NOMO-1 treated with DMSO at 0.1 percent for 48 hours (cell line): ENCODE results near the gene PCDHA6.
"Not testable (repeated sequence)": the region's sequence is repeated elsewhere in the genome, so short reads cannot be mapped to it uniquely, and the experiment has no call there.

Experiments used
- DNase-seq: peaks from one replicate; lab custom pipeline; 2025; ENCODE audit not compliant: unreplicated experiment; lab: John Stamatoyannopoulos, UW

The PCDHA6 gene

DNA sequence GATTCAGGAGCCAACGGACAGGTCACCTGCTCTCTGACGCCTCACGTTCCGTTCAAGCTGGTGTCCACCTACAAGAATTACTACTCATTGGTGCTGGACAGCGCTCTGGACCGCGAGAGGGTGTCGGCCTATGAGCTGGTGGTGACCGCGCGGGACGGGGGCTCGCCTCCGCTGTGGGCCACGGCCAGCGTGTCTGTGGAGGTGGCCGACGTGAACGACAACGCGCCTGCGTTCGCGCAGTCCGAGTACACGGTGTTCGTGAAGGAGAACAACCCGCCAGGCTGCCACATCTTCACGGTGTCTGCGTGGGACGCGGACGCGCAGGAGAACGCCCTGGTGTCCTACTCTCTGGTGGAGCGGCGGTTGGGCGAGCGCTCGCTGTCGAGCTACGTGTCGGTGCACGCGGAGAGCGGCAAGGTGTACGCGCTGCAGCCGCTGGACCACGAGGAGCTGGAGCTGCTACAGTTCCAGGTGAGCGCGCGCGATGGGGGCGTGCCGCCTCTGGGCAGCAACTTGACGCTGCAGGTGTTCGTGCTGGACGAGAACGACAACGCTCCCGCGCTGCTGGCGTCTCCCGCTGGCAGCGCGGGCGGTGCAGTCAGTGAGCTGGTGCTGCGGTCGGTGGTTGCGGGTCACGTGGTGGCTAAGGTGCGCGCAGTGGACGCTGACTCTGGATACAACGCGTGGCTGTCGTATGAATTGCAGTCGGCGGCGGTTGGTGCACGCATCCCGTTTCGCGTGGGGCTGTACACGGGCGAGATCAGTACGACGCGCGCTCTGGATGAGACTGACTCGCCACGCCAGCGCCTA lies 29.6 kb downstream of the PCDHA6 start:
- no peak for DNase-seq

DNA sequence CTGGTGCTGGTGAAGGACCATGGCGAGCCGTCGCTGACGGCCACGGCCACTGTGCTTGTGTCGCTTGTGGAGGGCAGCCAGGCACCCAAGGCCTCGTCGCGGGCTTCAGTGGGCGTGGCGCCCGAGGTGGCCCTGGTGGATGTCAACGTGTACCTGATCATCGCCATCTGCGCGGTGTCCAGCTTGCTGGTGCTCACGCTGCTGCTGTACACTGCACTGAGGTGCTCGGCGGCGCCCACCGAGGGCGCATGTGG lies 30.2 kb downstream of the PCDHA6 start:
- DNase-seq, result no peak

DNA sequence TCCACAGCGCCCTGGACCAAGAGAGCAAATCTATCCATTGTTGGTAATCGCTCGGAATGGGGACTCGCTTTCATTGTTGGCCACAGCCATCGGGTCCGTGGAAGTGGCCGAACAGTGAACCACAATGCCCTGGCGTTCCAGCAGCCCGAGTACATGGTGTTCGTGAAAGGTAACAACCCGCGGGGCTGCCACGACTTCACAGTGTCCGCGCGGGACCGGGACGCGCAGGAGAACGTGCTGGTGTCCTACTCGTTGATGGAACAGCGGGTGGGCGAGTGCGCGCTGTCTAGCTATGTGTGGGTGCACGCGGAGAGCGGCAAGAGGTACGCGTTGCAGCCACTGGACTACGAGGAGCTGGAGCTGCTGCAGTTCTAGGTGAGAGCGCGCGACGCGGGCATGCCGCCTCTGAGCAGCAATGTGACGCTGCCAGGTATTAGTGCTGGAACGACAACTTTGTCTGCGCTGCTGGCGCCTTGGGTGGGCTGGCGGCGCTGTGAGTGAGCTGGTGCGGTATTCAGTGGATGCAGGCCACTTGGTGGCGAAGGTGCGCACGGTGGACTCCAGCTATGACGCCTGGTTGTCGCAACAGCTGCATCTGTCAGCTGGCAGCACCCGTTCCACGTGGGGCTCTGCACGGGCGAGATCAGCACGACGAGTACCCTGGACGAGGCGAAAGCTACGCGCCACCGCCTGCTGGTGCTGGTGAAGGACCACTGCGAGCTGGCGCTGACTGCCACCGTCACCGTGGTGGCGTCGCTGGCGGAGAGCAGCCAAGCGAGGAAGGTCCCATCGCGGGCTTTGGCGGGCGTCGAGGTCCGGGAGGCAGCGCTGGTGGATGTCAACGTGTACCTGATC lies 34.9 kb downstream of the PCDHA6 start:
- no peak for DNase-seq

DNA sequence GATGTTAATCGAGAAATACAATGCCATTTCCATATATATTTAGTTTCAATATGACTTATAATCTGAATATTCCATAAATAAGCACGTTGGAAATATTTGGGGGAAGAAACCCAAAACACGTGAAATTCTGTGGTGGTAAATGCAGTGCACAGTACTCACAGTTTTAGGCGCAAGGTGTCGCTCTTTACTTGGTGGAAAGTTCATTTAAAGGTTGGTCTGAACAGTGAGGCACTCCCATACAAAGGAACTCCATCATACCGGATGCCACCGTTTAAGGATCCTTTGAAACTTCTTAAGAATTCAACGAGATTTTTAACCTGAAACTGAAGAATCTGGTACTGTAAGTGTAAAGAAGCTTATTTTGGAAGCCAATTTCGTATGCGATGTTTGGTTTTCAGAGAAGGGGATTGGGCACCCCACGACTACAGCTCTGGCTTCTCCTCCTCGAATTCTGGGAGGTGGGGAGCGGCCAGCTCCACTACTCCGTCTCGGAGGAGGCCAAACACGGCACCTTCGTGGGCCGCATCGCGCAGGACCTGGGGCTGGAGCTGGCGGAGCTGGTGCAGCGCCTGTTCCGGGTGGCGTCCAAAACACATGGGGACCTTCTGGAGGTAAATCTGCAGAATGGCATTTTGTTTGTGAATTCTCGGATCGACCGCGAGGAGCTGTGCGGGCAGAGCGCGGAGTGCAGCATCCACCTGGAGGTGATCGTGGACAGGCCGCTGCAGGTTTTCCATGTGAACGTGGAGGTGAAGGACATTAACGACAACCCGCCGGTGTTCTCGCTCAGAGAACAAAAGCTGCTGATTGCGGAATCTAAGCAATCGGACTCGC lies 41.2 kb downstream of the PCDHA6 start, which contains the start of gene PCDHA11:
Gene PCDHA11 (plus strand): TSS at position 237 of the 834 bp plus-strand sequence. CDS start 147 bp downstream, at position 384.
- DNase-seq, result no peak

DNA sequence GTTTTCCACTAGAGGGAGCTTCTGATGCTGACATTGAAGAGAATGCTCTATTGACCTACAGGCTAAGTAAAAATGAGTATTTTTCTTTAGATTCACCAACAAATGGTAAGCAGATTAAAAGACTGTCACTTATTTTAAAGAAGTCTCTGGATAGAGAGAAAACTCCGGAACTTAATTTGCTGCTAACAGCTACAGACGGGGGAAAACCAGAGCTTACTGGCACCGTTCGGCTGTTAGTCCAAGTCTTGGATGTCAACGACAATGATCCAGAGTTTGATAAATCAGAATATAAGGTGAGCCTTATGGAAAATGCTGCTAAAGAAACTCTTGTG lies 41.8 kb downstream of the PCDHA6 start:
- DNase-seq, result no peak

DNA sequence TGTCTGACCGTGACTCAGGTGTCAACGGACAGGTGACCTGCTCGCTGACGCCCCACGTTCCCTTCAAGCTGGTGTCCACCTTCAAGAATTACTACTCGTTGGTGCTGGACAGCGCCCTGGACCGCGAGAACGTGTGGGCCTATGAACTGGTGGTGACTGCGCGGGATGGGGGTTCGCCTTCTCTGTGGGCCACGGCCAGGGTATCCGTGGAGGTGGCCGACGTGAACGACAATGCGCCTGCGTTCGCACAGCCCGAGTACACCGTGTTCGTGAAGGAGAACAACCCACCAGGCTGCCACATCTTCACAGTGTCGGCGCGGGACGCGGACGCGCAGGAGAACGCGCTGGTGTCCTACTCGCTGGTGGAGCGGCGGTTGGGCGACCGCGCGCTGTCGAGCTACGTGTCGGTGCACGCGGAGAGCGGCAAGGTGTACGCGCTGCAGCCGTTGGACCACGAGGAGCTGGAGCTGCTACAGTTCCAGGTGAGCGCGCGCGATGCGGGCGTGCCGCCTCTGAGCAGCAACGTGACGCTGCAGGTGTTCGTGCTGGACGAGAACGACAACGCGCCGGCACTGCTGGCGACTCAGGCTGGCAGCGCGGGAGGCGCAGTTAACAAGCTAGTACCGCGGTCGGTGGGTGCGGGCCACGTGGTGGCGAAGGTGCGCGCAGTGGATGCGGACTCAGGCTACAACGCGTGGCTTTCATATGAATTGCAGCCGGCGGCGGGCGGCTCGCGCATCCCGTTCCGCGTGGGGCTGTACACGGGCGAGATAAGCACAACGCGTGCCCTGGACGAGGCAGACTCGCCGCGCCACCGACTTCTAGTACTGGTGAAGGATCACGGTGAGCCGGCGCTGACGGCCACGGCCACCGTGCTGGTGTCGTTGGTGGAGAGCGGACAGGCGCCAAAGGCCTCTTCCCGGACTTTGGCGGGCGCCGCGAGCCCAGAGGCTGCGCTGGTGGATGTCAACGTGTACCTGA lies 42.8 kb downstream of the PCDHA6 start:
- DNase-seq, result no peak

DNA sequence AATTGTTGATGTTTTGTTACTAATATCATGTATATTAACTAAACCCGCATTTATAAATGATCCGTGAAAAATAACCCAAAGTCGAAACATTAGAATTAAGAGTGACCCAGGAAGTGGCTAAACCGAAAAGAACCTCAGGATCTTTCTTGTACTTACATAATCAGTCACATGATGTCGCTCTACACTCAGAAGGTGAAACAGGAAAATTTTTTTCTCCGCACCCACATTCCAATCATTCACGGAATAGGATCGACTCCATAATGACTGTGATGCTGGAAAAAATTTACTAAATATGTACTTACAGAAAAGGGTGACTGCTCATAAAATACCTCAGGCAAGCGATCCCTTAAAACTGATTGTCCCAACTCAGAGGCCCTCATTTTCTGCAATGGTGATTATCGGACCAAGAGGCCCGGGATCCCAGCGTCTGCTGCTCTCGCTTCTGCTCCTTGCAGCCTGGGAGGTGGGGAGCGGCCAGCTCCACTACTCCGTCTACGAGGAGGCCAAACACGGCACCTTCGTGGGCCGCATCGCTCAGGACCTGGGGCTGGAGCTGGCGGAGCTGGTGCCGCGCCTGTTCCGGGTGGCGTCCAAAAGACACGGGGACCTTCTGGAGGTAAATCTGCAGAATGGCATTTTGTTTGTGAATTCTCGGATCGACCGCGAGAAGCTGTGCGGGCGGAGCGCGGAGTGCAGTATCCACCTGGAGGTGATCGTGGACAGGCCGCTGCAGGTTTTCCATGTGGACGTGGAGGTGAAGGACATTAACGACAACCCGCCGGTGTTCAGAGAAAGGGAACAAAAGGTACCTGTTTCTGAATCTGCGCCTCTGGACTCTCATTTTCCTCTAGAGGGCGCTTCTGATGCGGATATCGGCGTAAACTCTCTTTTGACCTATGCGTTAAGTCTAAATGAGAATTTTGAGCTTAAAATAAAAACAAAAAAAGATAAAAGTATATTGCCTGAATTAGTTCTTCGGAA lies 47.6 kb downstream of the PCDHA6 start, which contains the start of gene PCDHA12:
Gene PCDHA12 (plus strand): TSS at position 224 of the 981 bp plus-strand sequence. CDS start 165 bp downstream, at position 389.
- DNase-seq, result no peak

DNA sequence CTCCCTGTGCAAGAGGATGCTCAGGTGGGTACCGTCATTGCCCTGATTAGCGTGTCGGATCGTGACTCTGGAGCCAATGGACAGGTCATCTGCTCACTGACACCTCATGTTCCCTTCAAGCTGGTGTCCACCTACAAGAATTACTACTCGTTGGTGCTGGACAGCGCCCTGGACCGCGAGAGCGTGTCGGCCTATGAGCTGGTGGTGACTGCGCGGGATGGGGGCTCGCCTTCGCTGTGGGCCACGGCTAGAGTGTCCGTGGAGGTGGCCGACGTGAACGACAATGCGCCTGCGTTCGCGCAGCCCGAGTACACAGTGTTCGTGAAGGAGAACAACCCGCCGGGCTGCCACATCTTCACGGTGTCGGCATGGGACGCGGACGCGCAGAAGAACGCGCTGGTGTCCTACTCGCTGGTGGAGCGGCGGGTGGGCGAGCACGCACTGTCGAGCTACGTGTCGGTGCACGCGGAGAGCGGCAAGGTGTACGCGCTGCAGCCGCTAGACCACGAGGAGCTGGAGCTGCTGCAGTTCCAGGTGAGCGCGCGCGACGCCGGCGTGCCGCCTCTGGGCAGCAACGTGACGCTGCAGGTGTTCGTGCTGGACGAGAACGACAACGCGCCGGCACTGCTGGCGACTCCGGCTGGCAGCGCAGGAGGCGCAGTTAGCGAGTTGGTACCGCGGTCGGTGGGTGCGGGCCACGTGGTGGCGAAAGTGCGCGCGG lies 48.9 kb downstream of the PCDHA6 start:
- DNase-seq, result not testable (repeated sequence)

DNA sequence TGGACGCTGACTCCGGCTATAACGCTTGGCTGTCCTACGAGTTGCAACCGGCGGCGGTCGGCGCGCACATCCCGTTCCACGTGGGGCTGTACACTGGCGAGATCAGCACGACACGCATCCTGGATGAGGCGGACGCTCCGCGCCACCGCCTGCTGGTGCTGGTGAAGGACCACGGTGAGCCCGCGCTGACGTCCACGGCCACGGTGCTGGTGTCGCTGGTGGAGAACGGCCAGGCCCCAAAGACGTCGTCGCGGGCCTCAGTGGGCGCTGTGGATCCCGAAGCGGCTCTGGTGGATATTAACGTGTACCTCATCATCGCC lies 49.5 kb downstream of the PCDHA6 start:
- DNase-seq, result no peak
